ENCODE measurements around the gene RNF215. TPM values are rescaled to one million over a fixed set of nuclear protein-coding genes. Genes with fewer than 3 reads are reported as not detected.
A peak's percentile ranks its signal among the peaks of the same experiment; 100 is the strongest.

Gene RNF215
- total and polyA plus RNA-seq, 2 experiments from 2014 or later = 7.2 to 18.1 TPM

GRCh38 chr22:30422481-30423300 lies 35.5 kb upstream of the RNF215 start:
- Histone ChIP-seq H3K9me2 (replicated peaks; ENCODE audit: insufficient read depth) (no peaks in the 10 kb centered on the region), H3K4me2 (peak overlapping the region; percentile 80), H3K4me1 (ENCODE audit: insufficient read depth) (peaks cover 61% of the 10 kb centered on the region), H3K79me2 (peaks cover 7% of the 10 kb centered on the region), H3K4me3 (peak overlapping the region; percentile 18), H2AFZ (peak overlapping the region; percentile 9), H4K20me1 (ENCODE audit: insufficient read depth, poor library complexity, severe bottlenecking) (no peaks in the 10 kb centered on the region), H3K36me3 (replicated peaks; ENCODE audit: insufficient read depth, low read depth) (no peaks in the 10 kb centered on the region), H3K27me3 (no peaks in the 10 kb centered on the region), H3K27ac (peak overlapping the region; percentile 97), H3K9me3 (ENCODE audit: low read depth) (no peaks in the 10 kb centered on the region)
- peak; percentile 88 for DNase-seq (ENCODE audit: low spot score)
- TF ChIP-seq EZH2phosphoT487 (IDR thresholded peaks at IDR 0.05; ENCODE audit: low read depth, severe bottlenecking, unreplicated experiment) (no peak), EZH2 (IDR thresholded peaks at IDR 0.05; ENCODE audit: borderline replicate concordance) (no peak), CTCF (IDR thresholded peaks at IDR 0.05; ENCODE audit: poor library complexity) (no peak)
- 31% methylated on average over 18 of the region's 18 CpGs for WGBS (ENCODE audit: low lambda C conversion rate, missing lambda C conversion rate)

- peak; percentile 70 for DNase-seq (ENCODE audit: low spot score)
- peak overlapping the region; percentile 97 for H3K27ac ChIP-seq
- peaks cover 8% of the 10 kb centered on the region for H3K79me2 ChIP-seq
- H2AFZ ChIP-seq = no peak overlapping the region
- no peaks in the 10 kb centered on the region for H4K20me1 ChIP-seq (ENCODE audit: insufficient read depth, poor library complexity, severe bottlenecking)
- no peaks in the 10 kb centered on the region for H3K9me3 ChIP-seq (ENCODE audit: low read depth)
- H3K36me3 ChIP-seq (replicated peaks; ENCODE audit: insufficient read depth, low read depth) = no peaks in the 10 kb centered on the region
- peak overlapping the region; percentile 80 for H3K4me2 ChIP-seq
- no peaks in the 10 kb centered on the region for H3K27me3 ChIP-seq
- H3K4me1 ChIP-seq (ENCODE audit: insufficient read depth) = peaks cover 69% of the 10 kb centered on the region
- TF ChIP-seq CTCF (IDR thresholded peaks at IDR 0.05; ENCODE audit: poor library complexity) (no peak), EZH2phosphoT487 (IDR thresholded peaks at IDR 0.05; ENCODE audit: low read depth, severe bottlenecking, unreplicated experiment) (no peak), EZH2 (IDR thresholded peaks at IDR 0.05; ENCODE audit: borderline replicate concordance) (no peak)
- no peaks in the 10 kb centered on the region for H3K9me2 ChIP-seq (replicated peaks; ENCODE audit: insufficient read depth)
- 48% methylated on average over 8 of the region's 8 CpGs for WGBS (ENCODE audit: low lambda C conversion rate, missing lambda C conversion rate)
- no peak overlapping the region for H3K4me3 ChIP-seq
Observed at GRCh38 chr22:30421695-30422480, 34.7 kb upstream of the RNF215 start.

- Histone ChIP-seq H3K27ac (peak overlapping the region; percentile 97), H3K4me2 (peak overlapping the region; percentile 80), H3K79me2 (peaks cover 8% of the 10 kb centered on the region), H4K20me1 (ENCODE audit: insufficient read depth, poor library complexity, severe bottlenecking) (no peaks in the 10 kb centered on the region), H3K9me2 (replicated peaks; ENCODE audit: insufficient read depth) (no peaks in the 10 kb centered on the region), H3K4me1 (ENCODE audit: insufficient read depth) (peaks cover 70% of the 10 kb centered on the region), H2AFZ (no peak overlapping the region), H3K27me3 (no peaks in the 10 kb centered on the region), H3K36me3 (replicated peaks; ENCODE audit: insufficient read depth, low read depth) (no peaks in the 10 kb centered on the region), H3K4me3 (no peak overlapping the region), H3K9me3 (ENCODE audit: low read depth) (no peaks in the 10 kb centered on the region)
- TF ChIP-seq EZH2phosphoT487 (IDR thresholded peaks at IDR 0.05; ENCODE audit: low read depth, severe bottlenecking, unreplicated experiment) (no peak), CTCF (IDR thresholded peaks at IDR 0.05; ENCODE audit: poor library complexity) (no peak), EZH2 (IDR thresholded peaks at IDR 0.05; ENCODE audit: borderline replicate concordance) (no peak)
- WGBS (ENCODE audit: low lambda C conversion rate, missing lambda C conversion rate) = 66% methylated on average over 6 of the region's 6 CpGs
- no peak for DNase-seq (ENCODE audit: low spot score)
Observed at GRCh38 chr22:30420347-30421125, 33.3 kb upstream of the RNF215 start.

All from hepatocyte (in vitro differentiated cells).